RPMI7951 (cell line): ENCODE measurements around the gene CTNNA3. TPM values are rescaled to one million over a fixed set of nuclear protein-coding genes. Genes with fewer than 3 reads are reported as not detected.
A peak's percentile ranks its signal among the peaks of the same experiment; 100 is the strongest.

Source experiments
- DNase-seq: peaks from one replicate; pipeline ENCODE4 v3.0.0-alpha.2; 2012; ENCODE audit warnings: low read depth
- total RNA-seq: library from RNA; depleted of rRNA; stranded (reverse); fragments of >200 nt; shearing (Covaris generic); gene quantifications from 2 replicates; pipeline ENCODE4 v1.2.3, GENCODE V29; 2014

The CTNNA3 gene
- total RNA-seq, 1 experiment from 2014 or later: not detected

GRCh38 chr10:66813122-66813521 is 882.9 kb downstream of the CTNNA3 start:
- no peak for DNase-seq

GRCh38 chr10:66811211-66811610 is 884.8 kb downstream of the CTNNA3 start:
- DNase-seq: no peak

- no peak for DNase-seq
Measured at GRCh38 chr10:66809402-66809801, 886.6 kb downstream of the CTNNA3 start.

- no peak for DNase-seq
Measured at GRCh38 chr10:66805612-66806011, 890.4 kb downstream of the CTNNA3 start.

- DNase-seq: no peak
Measured at GRCh38 chr10:66804962-66805361, 891.0 kb downstream of the CTNNA3 start.

- no peak for DNase-seq
Measured at GRCh38 chr10:66803174-66803573, 892.8 kb downstream of the CTNNA3 start.

- peak; percentile 35 for DNase-seq
Measured at GRCh38 chr10:66799474-66799873, 896.5 kb downstream of the CTNNA3 start.

GRCh38 chr10:66795866-66796265 is 900.1 kb downstream of the CTNNA3 start:
- DNase-seq: peak; percentile 17

- DNase-seq: no peak
Measured at GRCh38 chr10:66792441-66792840, 903.6 kb downstream of the CTNNA3 start.

GRCh38 chr10:66788178-66788987 is 907.6 kb downstream of the CTNNA3 start:
- peak; percentile 26 for DNase-seq

- no peak for DNase-seq
Measured at GRCh38 chr10:66786709-66787108, 909.3 kb downstream of the CTNNA3 start.

GRCh38 chr10:66784770-66785169 is 911.2 kb downstream of the CTNNA3 start:
- DNase-seq: no peak

- DNase-seq: peak; percentile 57
Measured at GRCh38 chr10:66783316-66783715, 912.7 kb downstream of the CTNNA3 start.

GRCh38 chr10:66782776-66783175 is 913.2 kb downstream of the CTNNA3 start:
- peak; percentile 34 for DNase-seq

GRCh38 chr10:66782144-66782543 is 913.9 kb downstream of the CTNNA3 start:
- DNase-seq: no peak

- no peak for DNase-seq
Measured at GRCh38 chr10:66780796-66781195, 915.2 kb downstream of the CTNNA3 start.

GRCh38 chr10:66778351-66778750 is 917.6 kb downstream of the CTNNA3 start:
- DNase-seq: no peak

GRCh38 chr10:66777665-66778064 is 918.3 kb downstream of the CTNNA3 start:
- no peak for DNase-seq

- no peak for DNase-seq
Measured at GRCh38 chr10:66773472-66773817, 922.5 kb downstream of the CTNNA3 start.

- no peak for DNase-seq
Measured at GRCh38 chr10:66772548-66773471, 923.2 kb downstream of the CTNNA3 start.

- no peak for DNase-seq
Measured at GRCh38 chr10:66767707-66768106, 928.3 kb downstream of the CTNNA3 start.

GRCh38 chr10:66762218-66762729 is 933.7 kb downstream of the CTNNA3 start:
- DNase-seq: no peak

- DNase-seq: no peak
Measured at GRCh38 chr10:66760941-66761340, 935.1 kb downstream of the CTNNA3 start.
